Ectodermal cell (in vitro differentiated cells): ENCODE data around the gene ZNF554.

Experiments
- H3K27ac ChIP-seq: 2 replicates; pipeline ENCODE4 v1.7.0; 2013; ENCODE audit warnings: mild to moderate bottlenecking, low read depth, low read length; ENCODE audit not compliant: insufficient read depth, poor library complexity, severe bottlenecking
- H3K27me3 ChIP-seq: 2 replicates; pipeline ENCODE4 v1.7.0; 2013; ENCODE audit warnings: mild to moderate bottlenecking, low read length; ENCODE audit not compliant: insufficient read depth, control insufficient read depth, poor library complexity, severe bottlenecking
- H3K36me3 ChIP-seq: one replicate; pipeline ENCODE4 v1.7.0; 2013; ENCODE audit warnings: low read length; ENCODE audit not compliant: control insufficient read depth, insufficient read depth
- H3K4me1 ChIP-seq: one replicate; pipeline ENCODE4 v1.7.0; 2013; ENCODE audit warnings: low read length; ENCODE audit not compliant: control insufficient read depth, insufficient read depth
- H3K4me3 ChIP-seq: 2 replicates; pipeline ENCODE4 v1.7.0; 2013; ENCODE audit warnings: low read depth, low read length, control low read depth; ENCODE audit not compliant: insufficient read depth
- H3K9me3 ChIP-seq: 2 replicates; pipeline ENCODE4 v1.7.0; 2013; ENCODE audit warnings: mild to moderate bottlenecking, low read length, moderate library complexity; ENCODE audit not compliant: control insufficient read depth
- WGBS, 2 experiments: methylation state at CpG; one replicate each; pipeline ENCODE4 v1.1.7; 2013; ENCODE audit warnings: missing lambda C conversion rate in 2 of 2; 5-methylcytosine and 5-hydroxymethylcytosine counted together

Gene ZNF554

DNA sequence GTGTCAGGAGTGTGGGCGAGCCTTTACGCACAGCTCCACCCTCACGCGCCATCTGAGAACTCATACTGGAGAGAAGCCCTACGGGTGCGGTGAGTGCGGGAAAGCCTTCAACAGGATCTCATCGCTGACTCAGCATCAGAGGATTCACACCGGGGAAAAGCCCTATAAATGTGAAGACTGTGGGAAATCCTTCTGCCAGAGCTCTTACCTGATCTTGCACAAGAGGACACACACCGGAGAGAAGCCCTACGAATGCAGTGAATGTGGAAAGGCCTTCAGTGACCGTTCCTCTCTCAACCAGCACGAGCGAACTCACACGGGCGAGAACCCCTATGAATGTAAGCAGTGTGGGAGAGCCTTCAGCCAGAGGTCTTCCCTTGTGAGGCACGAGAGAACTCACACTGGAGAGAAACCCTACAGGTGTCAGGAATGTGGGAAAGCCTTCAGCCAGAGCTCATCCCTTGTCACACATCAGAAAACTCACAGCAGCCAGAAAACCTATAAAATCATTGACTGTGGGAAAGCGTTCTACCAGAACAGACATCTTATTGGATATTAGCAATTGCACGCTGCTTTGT is 14.7 kb downstream of the ZNF554 start:
- Histone ChIP-seq H3K27ac (no peak overlapping the region), H3K27me3 (no peaks in the 10 kb centered on the region), H3K9me3 (peaks cover 16% of the 10 kb centered on the region), H3K4me3 (no peak overlapping the region), H3K36me3 (peaks cover 30% of the 10 kb centered on the region), H3K4me1 (no peaks in the 10 kb centered on the region)
- WGBS, 2 experiments, result 95 to 96% methylated on average over 19 of the region's 19 CpGs

DNA sequence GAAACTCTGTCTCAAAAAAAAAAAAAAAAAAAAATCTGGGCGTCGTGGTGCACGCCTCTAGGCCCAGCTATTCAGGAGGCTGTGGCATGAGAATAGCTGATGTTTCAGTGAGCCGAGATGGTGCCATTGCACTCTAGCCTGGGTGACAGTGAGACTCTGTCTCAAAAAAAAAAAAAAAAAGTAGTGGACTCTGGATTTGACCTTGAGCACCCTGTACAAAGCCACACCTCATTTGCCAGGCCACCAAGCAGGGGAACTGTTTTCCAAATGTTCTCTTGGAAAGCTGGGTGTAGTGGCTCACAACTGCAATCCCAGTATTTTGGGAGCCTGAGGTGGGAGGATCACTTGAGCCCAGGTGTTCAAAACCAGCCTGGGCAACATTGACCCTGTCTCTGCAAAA is 17.8 kb downstream of the ZNF554 start:
- H3K4me1 ChIP-seq, result peaks cover 4% of the 10 kb centered on the region
- 78 to 81% methylated on average over 4 of the region's 4 CpGs for WGBS, 2 experiments
- peaks cover 6% of the 10 kb centered on the region for H3K27me3 ChIP-seq
- H3K27ac ChIP-seq, result no peak overlapping the region
- peaks cover 29% of the 10 kb centered on the region for H3K36me3 ChIP-seq
- H3K4me3 ChIP-seq, result no peak overlapping the region
- H3K9me3 ChIP-seq, result peaks cover 16% of the 10 kb centered on the region

DNA sequence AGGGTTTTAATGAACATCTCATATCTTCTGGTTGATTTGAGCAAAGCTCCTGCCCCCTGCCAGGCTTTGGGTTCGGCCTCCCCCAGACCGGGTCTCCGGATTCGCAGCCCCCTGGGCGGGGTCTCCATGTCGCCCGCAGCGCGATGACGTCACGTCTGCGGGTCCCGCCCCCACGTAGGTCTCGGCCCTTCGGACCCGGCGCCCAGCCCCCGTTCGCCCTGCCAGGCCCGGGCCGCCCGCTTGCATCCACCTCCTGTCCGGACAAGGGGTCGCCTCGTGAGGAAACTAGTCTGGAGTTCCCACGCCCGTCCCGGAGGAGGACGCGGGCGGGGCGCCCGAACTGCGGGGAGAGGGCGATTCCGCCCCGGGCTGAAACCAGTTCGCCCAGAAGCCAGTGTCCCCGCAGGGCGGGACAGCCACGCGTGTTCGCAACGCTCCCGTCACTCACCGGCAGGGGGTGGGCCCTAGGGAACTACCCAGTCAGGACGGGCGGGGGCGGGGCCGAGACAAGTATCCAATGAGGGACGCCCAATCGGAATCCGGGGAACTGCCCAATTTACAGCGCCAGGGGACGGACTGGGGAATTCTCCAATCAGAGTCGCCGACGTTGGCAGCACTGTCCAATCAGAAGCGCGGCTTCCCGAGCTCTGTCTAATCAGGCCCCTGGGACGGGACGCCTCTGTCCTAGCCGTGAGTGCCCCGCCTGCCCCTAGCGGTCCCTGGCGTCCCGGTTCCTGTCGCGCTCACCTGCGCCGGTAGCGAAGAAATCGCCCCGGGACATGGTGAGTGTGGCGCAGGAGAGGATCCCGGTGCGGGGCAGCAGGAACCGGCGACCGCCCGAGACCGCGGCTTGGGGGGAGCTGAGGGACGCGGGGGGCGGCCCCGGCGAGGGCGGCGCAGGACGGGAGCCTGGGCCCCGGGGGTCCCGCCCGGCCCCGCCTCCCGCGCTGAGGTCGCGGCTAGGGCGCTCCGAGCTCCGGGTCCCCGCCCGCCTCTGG is 21.4 kb downstream of the ZNF554 start, which contains the start of gene ZNF555:
TSS of gene ZNF555 (plus strand) at position 682 of the 998 bp plus-strand sequence. CDS start at position 780, 98 bp downstream.
- Histone ChIP-seq H3K27ac (peak within 1 kb of the TSS; percentile 47), H3K36me3 (peaks cover 7% of the 10 kb centered on the region), H3K4me1 (peaks cover 6% of the 10 kb centered on the region), H3K4me3 (peak within 1 kb of the TSS; percentile 67), H3K9me3 (peaks cover 3% of the 10 kb centered on the region), H3K27me3 (peaks cover 13% of the 10 kb centered on the region)
- WGBS, 2 experiments, result 1% methylated on average over 106 of the region's 106 CpGs

DNA sequence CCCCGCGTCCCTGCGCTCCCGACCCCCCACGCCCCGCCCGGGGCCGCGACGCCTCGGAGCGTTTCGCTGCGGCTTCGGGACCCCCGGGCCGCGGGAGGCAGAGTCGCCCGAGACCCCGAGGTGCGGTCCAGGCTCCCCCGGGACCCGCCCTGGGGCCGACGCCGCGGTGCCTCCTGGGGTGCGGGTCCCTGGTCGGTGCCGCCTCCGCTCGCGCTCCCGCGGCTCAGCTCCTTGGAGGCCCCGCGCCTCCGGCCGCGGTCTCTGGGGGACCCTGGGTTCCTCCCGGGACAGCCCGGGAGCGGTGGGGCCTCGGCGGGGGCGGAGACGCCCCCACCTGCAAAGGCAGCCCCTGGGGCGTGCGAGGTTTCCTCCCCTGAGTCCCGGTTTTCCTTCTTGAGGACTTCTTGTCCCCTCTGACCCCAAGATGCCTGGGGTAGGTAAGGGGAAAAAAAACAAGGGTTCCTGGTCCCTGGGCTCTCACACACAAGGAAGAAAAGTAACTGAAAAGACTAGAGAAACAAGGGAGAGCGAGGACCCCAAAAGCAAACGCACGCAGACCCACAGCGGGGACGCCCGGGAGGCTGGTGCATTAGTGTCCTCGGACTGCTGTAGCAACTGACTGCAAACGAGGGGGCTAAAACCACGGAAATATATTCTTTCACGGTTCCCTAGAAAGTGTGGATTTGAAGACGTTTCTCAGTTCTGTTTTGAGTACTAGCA is 22.3 kb downstream of the ZNF554 start:
- H3K4me1 ChIP-seq, result peaks cover 6% of the 10 kb centered on the region
- H3K4me3 ChIP-seq, result peak overlapping the region; percentile 67
- H3K9me3 ChIP-seq, result peaks cover 9% of the 10 kb centered on the region
- peaks cover 13% of the 10 kb centered on the region for H3K27me3 ChIP-seq
- H3K27ac ChIP-seq, result no peak overlapping the region
- WGBS, 2 experiments, result 9 to 11% methylated on average over 62 of the region's 62 CpGs
- peaks cover 7% of the 10 kb centered on the region for H3K36me3 ChIP-seq

DNA sequence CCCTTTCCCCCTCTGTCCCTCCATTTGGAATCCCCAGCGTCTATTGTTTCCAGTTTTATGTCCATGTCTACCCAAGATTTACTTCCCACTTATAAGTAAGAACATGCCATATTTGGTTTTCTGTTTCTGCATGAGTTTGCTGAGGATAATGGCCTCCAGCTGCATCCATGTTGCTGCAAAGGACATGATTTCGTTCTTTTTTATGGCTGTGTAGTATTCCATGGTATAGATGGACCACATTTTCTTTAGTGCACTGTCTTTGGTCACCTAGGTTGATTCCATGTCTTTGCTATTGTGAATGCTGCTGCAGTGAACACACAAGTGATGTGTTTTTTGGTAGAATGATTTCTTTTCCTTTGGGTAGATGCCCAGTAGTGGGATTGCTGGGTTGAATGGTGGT is 25.4 kb downstream of the ZNF554 start:
- WGBS, 2 experiments, result 96% methylated on average over 2 of the region's 2 CpGs
- peaks cover 13% of the 10 kb centered on the region for H3K27me3 ChIP-seq
- no peak overlapping the region for H3K4me3 ChIP-seq
- peaks cover 14% of the 10 kb centered on the region for H3K36me3 ChIP-seq
- peaks cover 11% of the 10 kb centered on the region for H3K9me3 ChIP-seq
- H3K27ac ChIP-seq, result no peak overlapping the region
- peaks cover 6% of the 10 kb centered on the region for H3K4me1 ChIP-seq

DNA sequence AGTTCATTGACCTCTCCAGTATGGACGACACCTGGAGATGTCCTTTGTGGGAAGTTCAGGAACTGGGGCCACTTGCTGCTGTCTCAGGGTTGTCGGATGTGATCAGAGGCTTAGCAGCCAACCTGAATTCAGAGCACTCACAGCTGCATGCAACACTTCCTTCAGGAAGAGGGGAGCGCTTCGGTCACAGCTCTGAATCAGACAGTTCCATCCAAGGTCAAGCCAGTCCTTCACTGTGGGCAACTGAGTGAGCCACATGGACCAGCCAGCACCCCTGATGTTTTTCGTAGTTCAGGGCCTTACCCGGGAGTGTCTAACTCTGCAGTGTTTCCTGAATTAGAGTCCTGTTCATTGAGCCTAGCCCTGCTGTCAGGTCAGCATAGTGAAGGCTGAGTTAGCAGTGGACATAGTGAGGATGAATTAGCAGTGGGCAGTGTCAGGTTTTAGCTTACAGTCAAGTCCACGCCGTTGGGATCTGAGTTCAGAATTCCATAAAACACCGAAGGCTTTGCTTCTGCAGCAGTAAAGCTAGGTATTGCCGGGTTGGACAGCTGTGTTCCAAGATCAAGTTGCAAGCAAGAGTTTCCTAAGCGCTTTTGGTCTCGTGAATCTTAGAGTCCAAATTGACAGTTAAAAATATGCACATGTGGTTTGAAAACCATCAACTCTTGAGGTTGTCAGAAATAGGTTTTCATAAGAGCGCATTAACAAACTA is 26.7 kb downstream of the ZNF554 start:
- 95 to 97% methylated on average over 13 of the region's 13 CpGs for WGBS, 2 experiments
- peaks cover 26% of the 10 kb centered on the region for H3K36me3 ChIP-seq
- H3K9me3 ChIP-seq, result peaks cover 13% of the 10 kb centered on the region
- H3K27me3 ChIP-seq, result peaks cover 13% of the 10 kb centered on the region
- H3K27ac ChIP-seq, result no peak overlapping the region
- H3K4me3 ChIP-seq, result no peak overlapping the region
- H3K4me1 ChIP-seq, result peaks cover 6% of the 10 kb centered on the region

DNA sequence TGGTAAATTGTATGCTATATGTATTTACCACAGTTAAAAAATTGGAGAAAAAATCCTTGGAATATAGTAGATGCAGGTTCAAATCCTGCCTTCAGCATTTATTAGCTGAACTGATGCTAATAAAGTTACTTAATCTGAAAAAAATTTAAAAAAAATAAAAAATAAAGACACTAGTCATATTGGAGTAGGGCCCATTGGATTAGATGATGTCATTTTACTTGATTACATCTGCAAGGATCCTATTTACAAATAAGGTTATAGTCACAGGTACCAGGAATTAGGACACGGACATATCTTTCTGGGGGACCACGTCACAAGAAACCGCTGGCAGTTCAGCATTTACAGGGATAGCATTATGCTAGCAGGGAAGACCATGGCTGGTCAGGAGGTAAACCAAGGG is 27.8 kb downstream of the ZNF554 start:
- no peak overlapping the region for H3K27ac ChIP-seq
- no peak overlapping the region for H3K4me3 ChIP-seq
- peaks cover 6% of the 10 kb centered on the region for H3K27me3 ChIP-seq
- peaks cover 38% of the 10 kb centered on the region for H3K36me3 ChIP-seq
- peaks cover 17% of the 10 kb centered on the region for H3K9me3 ChIP-seq
- H3K4me1 ChIP-seq, result peaks cover 1% of the 10 kb centered on the region
- WGBS, 2 experiments, result 95 to 97% methylated on average over 3 of the region's 3 CpGs

DNA sequence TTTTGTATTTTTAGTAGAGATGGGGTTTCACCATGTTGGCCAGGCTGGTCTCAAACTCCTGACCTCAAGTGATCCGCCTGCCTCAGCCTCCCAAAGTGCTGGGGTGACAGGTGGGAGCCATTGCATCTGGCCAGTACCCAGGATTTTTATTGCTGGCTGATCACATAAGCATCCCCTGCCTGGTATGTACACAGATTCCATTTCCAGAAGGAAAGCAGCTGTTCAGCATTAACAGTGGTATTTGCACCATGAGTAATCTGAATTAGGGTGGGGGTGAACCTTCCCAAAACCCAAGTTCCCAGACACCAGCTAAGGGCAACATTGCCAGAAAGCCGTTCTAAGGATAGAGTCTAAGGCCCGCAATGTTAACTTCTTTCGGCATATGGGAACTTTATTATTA is 28.9 kb downstream of the ZNF554 start:
- Histone ChIP-seq H3K36me3 (peaks cover 49% of the 10 kb centered on the region), H3K9me3 (peaks cover 28% of the 10 kb centered on the region)

DNA sequence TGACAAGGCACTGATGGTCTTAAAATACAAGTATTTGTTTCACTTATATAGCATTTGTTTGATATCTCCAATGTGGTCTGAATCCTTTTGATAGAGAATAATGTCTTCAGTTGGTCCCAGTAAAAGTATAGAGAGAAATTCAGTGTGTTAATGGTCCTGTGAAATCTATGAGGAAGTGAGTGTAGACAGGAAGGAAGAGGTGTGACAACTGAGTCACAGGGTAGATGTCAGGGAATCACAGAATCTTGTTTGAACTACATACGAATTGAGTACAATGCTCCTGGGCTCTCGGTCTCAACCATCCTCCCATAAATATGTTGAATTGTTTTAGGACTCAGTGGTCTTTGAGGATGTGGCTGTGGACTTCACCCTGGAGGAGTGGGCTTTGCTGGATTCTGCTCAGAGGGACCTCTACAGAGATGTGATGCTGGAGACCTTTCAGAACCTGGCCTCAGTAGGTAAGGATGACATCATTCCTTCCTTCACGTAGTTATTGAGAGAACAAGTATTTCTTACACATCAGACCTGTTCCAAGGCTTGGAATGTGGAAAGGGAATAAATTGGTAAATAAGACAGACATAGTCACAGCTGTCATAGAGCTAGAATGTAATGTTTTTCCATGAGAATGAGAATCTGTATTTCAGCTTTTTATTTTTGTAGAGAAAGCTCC is 30.7 kb downstream of the ZNF554 start:
- H3K27ac ChIP-seq, result no peak overlapping the region
- no peaks in the 10 kb centered on the region for H3K27me3 ChIP-seq
- peaks cover 40% of the 10 kb centered on the region for H3K9me3 ChIP-seq
- WGBS, 2 experiments, result 94 to 96% methylated on average over 3 of the region's 3 CpGs
- H3K36me3 ChIP-seq, result peaks cover 59% of the 10 kb centered on the region
- H3K4me1 ChIP-seq, result no peaks in the 10 kb centered on the region
- no peak overlapping the region for H3K4me3 ChIP-seq

More for the DNA sequence above, 28.9 kb downstream of the ZNF554 start:
- Histone ChIP-seq H3K4me3 (no peak overlapping the region), H3K27ac (no peak overlapping the region), H3K27me3 (no peaks in the 10 kb centered on the region), H3K4me1 (no peaks in the 10 kb centered on the region)
- 92 to 96% methylated on average over 4 of the region's 4 CpGs for WGBS, 2 experiments
